HUES48 (cell line): ENCODE results near the gene FES.

Source experiments
- H3K27ac ChIP-seq: one replicate; pipeline ENCODE4 v1.7.0; 2013; ENCODE audit warnings: low read depth, low read length, inconsistent platforms
- H3K27me3 ChIP-seq: 2 replicates; pipeline ENCODE4 v1.6.1; 2013; ENCODE audit warnings: mild to moderate bottlenecking, low read length; ENCODE audit not compliant: control insufficient read depth, insufficient read depth
- H3K36me3 ChIP-seq: 2 replicates; pipeline ENCODE4 v1.6.1; 2013; ENCODE audit warnings: low read length; ENCODE audit not compliant: control insufficient read depth, insufficient read depth
- H3K4me1 ChIP-seq: 2 replicates; pipeline ENCODE4 v1.6.1; 2013; ENCODE audit warnings: mild to moderate bottlenecking, low read length; ENCODE audit not compliant: control insufficient read depth, insufficient read depth
- H3K4me3 ChIP-seq: 2 replicates; pipeline ENCODE4 v1.5.1; 2013; ENCODE audit warnings: mild to moderate bottlenecking, low read depth, low read length
- H3K9ac ChIP-seq: 2 replicates; pipeline ENCODE4 v1.6.1; 2013; ENCODE audit warnings: mild to moderate bottlenecking, low read depth, low read length, moderate library complexity
- H3K9me3 ChIP-seq: 2 replicates; pipeline ENCODE4 v1.6.1; 2013; ENCODE audit warnings: low read length; ENCODE audit not compliant: control insufficient read depth, insufficient read depth

FES gene

GRCh38 chr15:90883976-90884718, at the start of gene FES:
TSS of gene FES (plus strand) at chr15:90884504. CDS start at chr15:90885046, 542 bp downstream.
- Histone ChIP-seq H3K9ac (no peak within 1 kb of the TSS), H3K27ac (peak within 1 kb of the TSS; percentile 44), H3K9me3 (no peaks in the 10 kb centered on the region), H3K36me3 (peaks cover 24% of the 10 kb centered on the region), H3K4me1 (peaks cover 18% of the 10 kb centered on the region), H3K4me3 (peak within 1 kb of the TSS; percentile 30; the same call in 1 of the 2 replicates), H3K27me3 (no peaks in the 10 kb centered on the region)

GRCh38 chr15:90834626-90835025, 49.7 kb upstream of the FES start:
- no peak overlapping the region for H3K4me3 ChIP-seq
- no peaks in the 10 kb centered on the region for H3K9me3 ChIP-seq
- no peaks in the 10 kb centered on the region for H3K27me3 ChIP-seq
- H3K27ac ChIP-seq: no peak overlapping the region
- peaks cover 13% of the 10 kb centered on the region for H3K4me1 ChIP-seq
- no peak overlapping the region for H3K9ac ChIP-seq
- no peaks in the 10 kb centered on the region for H3K36me3 ChIP-seq

- Histone ChIP-seq H3K4me1 (peaks cover 28% of the 10 kb centered on the region), H3K27ac (peak overlapping the region; percentile 55), H3K9me3 (no peaks in the 10 kb centered on the region), H3K9ac (no peak overlapping the region), H3K27me3 (no peaks in the 10 kb centered on the region), H3K4me3 (no peak overlapping the region), H3K36me3 (no peaks in the 10 kb centered on the region)
Observed at GRCh38 chr15:90836296-90836871, 47.9 kb upstream of the FES start.

GRCh38 chr15:90837094-90837493, 47.2 kb upstream of the FES start:
- H3K9ac ChIP-seq: no peak overlapping the region

GRCh38 chr15:90838139-90838538, 46.2 kb upstream of the FES start:
- Histone ChIP-seq H3K36me3 (no peaks in the 10 kb centered on the region), H3K4me3 (no peak overlapping the region), H3K4me1 (peaks cover 28% of the 10 kb centered on the region), H3K27ac (no peak overlapping the region), H3K9ac (no peak overlapping the region), H3K27me3 (no peaks in the 10 kb centered on the region), H3K9me3 (no peaks in the 10 kb centered on the region)

More at GRCh38 chr15:90837094-90837493, 47.2 kb upstream of the FES start:
- Histone ChIP-seq H3K27ac (no peak overlapping the region), H3K9me3 (no peaks in the 10 kb centered on the region), H3K4me1 (peaks cover 28% of the 10 kb centered on the region), H3K27me3 (no peaks in the 10 kb centered on the region), H3K4me3 (no peak overlapping the region), H3K36me3 (no peaks in the 10 kb centered on the region)

GRCh38 chr15:90838544-90838943, 45.8 kb upstream of the FES start:
- H3K9me3 ChIP-seq: no peaks in the 10 kb centered on the region
- peaks cover 28% of the 10 kb centered on the region for H3K4me1 ChIP-seq
- H3K9ac ChIP-seq: no peak overlapping the region
- no peaks in the 10 kb centered on the region for H3K27me3 ChIP-seq
- no peak overlapping the region for H3K27ac ChIP-seq
- no peak overlapping the region for H3K4me3 ChIP-seq
- H3K36me3 ChIP-seq: no peaks in the 10 kb centered on the region

GRCh38 chr15:90839187-90840071, 44.9 kb upstream of the FES start:
- Histone ChIP-seq H3K9ac (peak overlapping the region; percentile 53), H3K27me3 (no peaks in the 10 kb centered on the region), H3K36me3 (no peaks in the 10 kb centered on the region), H3K27ac (peak overlapping the region; percentile 89), H3K4me3 (peak overlapping the region; percentile 37; the same call in 1 of the 2 replicates), H3K4me1 (peaks cover 28% of the 10 kb centered on the region), H3K9me3 (no peaks in the 10 kb centered on the region)

GRCh38 chr15:90840157-90840855, 44.0 kb upstream of the FES start:
- no peaks in the 10 kb centered on the region for H3K27me3 ChIP-seq
- 0 out of 2 replicates have a peak overlapping the region, but pooled peaks have one; percentile 34 for H3K4me3 ChIP-seq
- H3K9me3 ChIP-seq: no peaks in the 10 kb centered on the region
- peaks cover 28% of the 10 kb centered on the region for H3K4me1 ChIP-seq
- peak overlapping the region; percentile 89 for H3K27ac ChIP-seq
- no peaks in the 10 kb centered on the region for H3K36me3 ChIP-seq
- peak overlapping the region; percentile 53; the same call in 1 of the 2 replicates for H3K9ac ChIP-seq

GRCh38 chr15:90840954-90841353, 43.4 kb upstream of the FES start:
- Histone ChIP-seq H3K27me3 (no peaks in the 10 kb centered on the region), H3K9me3 (no peaks in the 10 kb centered on the region), H3K9ac (no peak overlapping the region), H3K4me3 (no peak overlapping the region), H3K4me1 (peaks cover 28% of the 10 kb centered on the region), H3K36me3 (no peaks in the 10 kb centered on the region), H3K27ac (no peak overlapping the region)

GRCh38 chr15:90844696-90845095, 39.6 kb upstream of the FES start:
- Histone ChIP-seq H3K9me3 (no peaks in the 10 kb centered on the region), H3K27ac (no peak overlapping the region), H3K4me1 (peaks cover 14% of the 10 kb centered on the region), H3K36me3 (no peaks in the 10 kb centered on the region), H3K9ac (no peak overlapping the region), H3K4me3 (no peak overlapping the region), H3K27me3 (no peaks in the 10 kb centered on the region)
